Measurements from ENCODE around the gene ELP6.

ELP6 gene, protein sequence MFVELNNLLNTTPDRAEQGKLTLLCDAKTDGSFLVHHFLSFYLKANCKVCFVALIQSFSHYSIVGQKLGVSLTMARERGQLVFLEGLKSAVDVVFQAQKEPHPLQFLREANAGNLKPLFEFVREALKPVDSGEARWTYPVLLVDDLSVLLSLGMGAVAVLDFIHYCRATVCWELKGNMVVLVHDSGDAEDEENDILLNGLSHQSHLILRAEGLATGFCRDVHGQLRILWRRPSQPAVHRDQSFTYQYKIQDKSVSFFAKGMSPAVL

DNA sequence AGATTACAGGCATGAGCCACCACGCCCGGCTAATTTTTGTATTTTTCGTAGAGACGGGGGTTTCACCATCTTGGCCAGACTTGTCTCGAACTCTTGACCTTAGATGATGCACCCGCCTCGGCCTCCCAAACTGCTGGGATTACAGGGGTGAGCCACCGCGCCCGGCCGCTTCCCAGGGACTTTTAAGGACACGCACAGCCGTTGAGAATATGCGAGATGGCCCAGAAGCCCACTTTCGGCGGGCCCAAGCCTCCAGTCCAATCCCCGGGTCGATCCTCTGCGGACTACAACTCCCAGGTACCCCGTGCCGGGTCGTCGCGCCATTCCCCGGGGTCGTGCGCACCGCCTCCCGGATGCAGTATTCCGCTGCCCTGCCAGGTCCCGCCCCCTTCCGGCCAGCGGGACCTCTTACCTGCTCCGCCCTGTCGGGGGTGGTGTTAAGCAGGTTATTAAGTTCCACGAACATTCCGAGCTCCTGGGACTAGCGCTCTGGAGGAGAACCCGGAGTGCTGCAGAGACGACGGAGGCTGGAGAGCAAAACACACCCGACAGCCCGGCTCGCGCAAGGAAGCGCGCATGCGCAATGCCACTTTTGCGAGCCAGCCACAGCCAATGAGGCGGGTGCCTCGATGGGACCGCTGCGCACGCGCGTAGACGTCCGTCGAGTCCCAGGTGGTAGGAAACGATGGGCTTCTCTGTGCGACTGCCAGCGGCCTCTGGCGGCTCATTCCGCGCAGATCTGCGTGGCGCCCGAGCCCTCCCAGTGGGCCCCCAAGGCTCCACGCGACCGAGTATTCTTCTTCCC, at the start of gene ELP6:
Gene ELP6 (minus strand): TSS at position 588 of the 805 bp plus-strand sequence. CDS start 122 bp downstream, at position 466.
- in situ Hi-C loops (cut with HindIII; ENCODE audit: low sequenced_read_pairs), result no loop called here

DNA sequence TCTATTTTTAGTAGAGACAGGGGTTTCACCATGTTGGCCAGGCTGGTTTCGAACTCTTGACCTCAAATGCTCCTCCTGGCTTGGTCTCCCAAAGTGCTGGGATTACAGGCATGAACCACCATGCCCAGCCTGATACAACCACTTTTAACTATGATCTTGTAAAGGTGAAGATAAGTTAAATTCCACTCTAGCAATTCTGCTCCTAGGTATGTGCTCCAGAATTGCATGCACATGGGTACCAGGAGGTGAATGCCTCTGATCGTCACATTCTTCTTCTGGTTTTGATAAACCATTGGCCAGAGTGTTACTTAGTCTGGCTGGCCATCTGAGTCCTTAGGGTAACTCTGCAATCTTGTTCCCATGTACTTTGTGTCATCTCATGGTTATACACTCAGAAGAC, 42.8 kb upstream of the ELP6 start:
- in situ Hi-C loops (cut with HindIII; ENCODE audit: low sequenced_read_pairs), result no loop called here

DNA sequence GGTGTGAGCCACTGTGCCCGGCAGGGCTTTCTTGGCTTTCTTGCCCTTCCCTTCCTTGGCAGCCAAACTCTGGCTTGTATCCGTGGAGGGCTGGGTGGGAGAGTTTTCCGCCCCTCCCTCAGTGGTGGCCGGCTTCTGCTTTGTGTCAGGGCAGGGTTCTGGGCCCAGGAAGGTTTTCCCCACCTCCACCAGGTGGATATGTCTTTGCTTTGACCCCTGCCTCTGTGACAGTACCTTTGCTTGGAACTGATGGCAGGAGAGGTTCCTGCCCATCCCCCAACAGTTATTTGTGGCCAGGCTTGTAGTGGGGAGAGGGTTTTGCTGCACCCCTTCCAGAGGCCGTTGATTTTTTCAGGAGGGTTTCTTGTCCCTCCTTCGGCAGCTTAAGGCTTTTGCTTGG, 40.8 kb upstream of the ELP6 start:
- in situ Hi-C loops (cut with HindIII; ENCODE audit: low sequenced_read_pairs), result no loop called here

DNA sequence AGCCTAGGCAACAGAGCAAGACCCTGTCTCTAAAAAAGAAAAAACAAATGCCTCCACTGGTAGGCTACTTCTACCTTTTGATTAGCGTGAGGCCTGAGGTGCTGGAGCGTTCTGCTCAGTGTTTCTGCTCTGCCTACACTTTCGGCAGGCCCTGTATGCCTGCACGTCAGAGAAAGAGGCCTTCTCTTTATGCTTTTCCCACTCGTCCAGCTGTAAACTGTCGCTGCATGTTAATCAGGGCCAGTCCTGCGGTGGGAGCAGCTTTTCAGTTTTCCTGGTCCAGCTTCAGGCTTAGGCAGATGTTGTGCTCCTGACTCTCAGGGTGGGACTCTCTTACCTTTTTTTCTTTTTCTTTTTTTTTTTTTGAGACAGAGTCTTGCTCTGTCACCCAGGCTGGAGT, 39.9 kb upstream of the ELP6 start:
- in situ Hi-C loops (cut with HindIII; ENCODE audit: low sequenced_read_pairs), result no loop called here

DNA sequence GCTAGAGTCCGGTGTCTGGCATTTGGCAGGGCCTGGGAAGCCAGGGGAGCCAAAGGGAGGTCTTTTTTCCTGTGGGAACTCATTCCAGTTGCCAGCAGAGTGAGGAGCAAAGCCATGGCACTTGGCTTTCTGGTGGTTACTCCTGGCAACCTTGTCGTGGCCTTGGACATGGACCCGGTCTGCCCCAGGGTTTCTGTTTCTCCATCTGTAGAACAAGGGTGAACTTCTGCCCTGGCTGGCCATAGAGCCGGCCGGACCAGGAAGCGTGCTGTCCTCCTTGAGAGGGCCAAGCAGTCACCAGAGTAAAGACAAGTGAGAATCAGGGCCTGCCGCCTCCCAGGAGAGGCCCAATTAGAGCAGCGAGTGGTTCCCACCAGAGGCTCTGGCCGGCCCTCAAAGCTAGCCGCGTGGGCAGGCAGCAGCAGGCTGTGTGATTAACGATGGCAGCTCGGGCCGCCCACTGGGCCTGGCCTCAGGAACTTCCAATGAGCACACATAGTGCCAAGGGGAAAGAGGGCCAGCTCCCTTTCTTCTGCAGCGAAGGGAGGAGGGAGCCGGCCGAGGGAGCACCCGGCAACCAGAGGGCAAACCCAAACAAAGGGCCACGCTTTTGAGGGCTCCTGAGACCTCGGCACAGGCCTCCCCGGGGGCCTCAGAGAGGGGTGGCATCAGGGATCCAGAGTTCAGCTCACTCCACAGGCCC, 29.1 kb upstream of the ELP6 start:
- in situ Hi-C loops (cut with HindIII; ENCODE audit: low sequenced_read_pairs), result loop anchor here (5.0 to 10.0 kb wide), 2 partner anchors 62 to 100 kb away; no protein-coding TSS in a partner anchor

DNA sequence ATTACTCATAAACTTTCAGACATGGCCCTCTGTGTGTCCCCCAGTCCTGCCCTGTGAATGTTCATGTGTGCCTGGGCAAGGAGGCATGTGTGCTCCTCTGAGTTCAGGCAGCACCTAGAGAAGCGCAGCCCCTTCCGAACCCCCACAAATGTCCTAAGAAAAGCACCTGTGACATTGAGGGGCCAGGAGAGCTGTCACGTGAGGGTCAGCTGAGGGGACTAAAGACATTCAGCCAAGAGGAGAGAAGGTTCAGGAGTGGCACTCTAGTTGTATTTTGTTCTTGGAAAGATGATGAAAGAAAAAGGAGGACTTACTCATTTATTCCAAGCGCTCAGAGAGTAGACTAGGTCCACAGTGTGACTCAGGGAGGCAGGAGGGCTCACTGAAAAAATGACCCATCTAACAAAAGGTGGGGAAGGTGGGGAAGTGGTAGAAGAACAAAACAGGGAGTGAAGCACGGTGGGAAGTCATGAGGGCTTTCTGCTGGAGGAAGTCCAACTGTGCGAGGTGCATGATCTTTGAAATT, 28.1 kb upstream of the ELP6 start:
- in situ Hi-C loops (cut with HindIII; ENCODE audit: low sequenced_read_pairs), result loop anchor here (5.0 to 10.0 kb wide), 2 partner anchors 63 to 99 kb away; no protein-coding TSS in a partner anchor

DNA sequence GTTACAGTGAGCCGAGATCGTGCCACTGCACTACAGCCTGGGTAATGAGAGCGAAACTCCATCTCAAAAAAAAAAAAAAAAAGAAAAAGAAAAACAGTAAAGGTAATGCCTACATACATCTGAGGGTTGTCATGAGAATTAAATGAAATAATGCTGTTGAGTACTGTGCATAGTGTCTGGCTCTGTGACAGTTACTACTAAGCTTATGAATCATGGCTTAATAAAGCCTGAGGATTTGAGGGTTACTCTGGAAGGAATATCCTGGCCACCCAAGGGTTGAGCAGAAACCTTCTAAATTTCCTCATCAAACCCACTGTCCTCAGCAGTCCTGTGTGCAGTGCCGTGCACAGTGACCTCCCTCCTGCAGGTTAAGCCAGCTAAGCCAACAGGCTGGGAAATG, 26.8 kb upstream of the ELP6 start:
- in situ Hi-C loops (cut with HindIII; ENCODE audit: low sequenced_read_pairs), result loop anchor here (5.0 to 10.0 kb wide), 2 partner anchors 65 to 98 kb away; no protein-coding TSS in a partner anchor

DNA sequence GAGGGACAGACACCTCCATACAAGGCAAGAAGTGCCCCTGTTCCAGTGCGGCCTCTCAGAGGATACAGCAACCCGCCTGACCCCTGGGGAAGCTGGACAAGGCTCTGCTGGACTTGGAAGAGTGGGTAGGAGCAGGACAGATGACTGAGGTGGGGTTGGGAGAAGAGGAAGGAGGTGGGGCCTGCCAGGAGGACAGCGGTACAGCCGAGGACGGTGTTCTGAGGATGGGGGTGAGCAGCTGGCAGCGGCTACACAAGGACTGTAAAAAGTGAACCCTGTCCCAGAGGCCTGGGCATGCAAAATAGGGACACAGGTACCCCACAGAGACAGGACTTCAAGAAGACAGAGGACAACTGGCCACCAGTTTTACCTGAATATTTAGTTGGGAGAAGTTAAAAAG, 23.5 kb upstream of the ELP6 start:
- in situ Hi-C loops (cut with HindIII; ENCODE audit: low sequenced_read_pairs), result no loop called here

DNA sequence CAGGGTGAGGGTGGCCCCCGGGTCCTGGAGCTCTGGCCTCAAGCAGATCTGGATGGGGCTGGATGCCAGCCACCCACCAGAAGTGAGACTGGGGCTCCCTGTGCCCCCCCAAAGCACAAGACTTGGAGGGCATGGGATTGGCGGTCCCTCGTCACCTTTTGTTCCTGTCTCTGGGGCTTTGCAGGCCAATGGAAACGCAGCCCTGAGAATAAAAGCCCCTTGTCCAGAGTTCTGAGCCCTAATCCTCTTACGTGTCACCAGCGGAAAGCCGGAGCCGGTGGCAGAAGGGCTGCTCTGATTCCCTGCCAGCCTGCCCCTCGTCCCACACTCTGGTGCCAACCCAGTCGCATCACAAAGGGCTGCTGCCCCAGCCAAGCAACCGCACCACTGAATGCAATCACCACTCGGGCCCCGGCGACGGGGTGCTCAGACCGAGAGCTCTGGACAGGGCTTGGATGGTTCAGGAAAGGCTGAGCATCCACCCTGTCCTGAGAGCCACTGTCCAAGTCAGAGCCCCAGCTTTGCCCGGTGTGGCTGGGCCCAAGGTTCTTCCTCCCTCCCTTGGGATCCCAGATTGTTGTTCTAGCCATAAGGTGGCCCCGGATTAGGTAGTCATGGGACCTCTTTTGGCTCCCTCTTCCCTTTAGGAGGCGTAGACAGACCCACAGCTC, 22.8 kb upstream of the ELP6 start:
- in situ Hi-C loops (cut with HindIII; ENCODE audit: low sequenced_read_pairs), result no loop called here

DNA sequence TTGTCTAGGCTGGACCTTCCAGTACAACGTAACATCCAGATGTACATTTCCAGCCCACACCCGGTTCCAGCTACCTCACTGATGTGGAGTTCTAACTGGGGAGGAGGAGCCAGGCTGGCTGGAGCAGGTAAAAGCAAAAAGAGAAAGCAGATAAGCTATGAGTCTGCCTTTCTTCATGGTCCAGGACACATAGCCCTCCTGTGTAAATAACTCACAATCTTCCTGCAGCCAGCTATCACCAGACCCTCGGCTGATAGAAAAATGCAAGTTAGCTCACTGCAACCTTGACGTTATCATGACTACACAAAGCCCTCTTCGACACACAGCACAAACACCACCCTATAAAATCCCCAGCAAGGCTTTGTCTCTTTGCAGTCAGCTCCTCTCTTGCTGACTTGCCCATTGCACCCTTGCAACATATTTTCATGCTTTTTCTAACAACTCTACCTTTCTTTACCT, 20.5 kb upstream of the ELP6 start:
- in situ Hi-C loops (cut with HindIII; ENCODE audit: low sequenced_read_pairs), result no loop called here

DNA sequence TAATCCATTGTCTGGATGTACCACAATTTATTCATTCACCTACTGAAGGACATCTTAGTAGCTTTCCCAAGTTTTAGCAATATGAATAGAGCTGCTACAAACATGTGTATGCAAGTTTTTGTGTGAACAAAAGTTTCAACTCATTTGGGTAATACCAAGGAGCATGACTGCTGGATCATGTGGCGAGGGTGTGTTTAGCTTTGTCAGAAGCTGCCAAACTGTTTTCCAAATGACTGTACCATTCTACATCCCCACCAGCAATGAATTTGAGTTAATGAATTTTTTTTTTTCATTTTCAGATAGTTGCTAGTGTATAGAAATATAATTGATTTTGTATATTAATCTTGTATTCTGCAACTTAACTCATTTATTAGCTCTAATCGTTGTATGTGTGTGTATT, 20.0 kb upstream of the ELP6 start:
- in situ Hi-C loops (cut with HindIII; ENCODE audit: low sequenced_read_pairs), result no loop called here

DNA sequence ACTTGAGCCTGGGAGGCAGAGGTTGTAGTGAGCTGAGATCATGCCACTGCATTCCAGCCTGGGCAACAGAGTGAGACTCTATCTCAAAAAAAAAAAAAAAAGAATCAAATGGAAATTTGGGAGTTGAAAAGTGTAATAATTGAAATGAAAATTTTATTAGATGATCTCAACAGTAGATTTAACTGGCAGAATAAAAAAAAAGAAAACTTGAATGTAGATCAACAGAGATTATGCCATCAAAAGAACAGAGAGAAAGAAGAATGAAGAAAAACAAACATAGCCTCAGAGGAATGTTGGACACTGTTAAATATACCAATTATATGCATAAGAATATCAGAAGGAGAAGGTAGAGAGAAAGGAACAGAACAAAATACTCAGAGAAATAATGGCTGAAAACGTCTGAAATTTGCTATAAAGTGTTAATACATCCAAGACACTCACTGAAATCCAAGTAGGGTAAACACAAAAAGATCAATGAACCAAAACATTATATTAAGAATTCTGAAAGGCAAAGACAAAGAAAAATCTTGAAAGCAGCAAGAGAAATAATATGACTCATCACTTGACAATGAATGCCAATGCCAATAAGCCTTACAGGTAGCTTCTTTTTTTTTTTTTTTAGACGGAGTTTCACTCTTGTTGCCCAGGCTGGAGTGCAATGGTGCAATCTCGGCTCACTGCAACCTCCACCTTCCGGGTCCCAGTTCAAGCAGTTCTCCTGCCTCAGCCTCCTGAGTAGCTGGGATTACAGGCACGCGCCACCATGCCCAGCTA, 14.6 kb upstream of the ELP6 start:
- in situ Hi-C loops (cut with HindIII; ENCODE audit: low sequenced_read_pairs), result no loop called here

DNA sequence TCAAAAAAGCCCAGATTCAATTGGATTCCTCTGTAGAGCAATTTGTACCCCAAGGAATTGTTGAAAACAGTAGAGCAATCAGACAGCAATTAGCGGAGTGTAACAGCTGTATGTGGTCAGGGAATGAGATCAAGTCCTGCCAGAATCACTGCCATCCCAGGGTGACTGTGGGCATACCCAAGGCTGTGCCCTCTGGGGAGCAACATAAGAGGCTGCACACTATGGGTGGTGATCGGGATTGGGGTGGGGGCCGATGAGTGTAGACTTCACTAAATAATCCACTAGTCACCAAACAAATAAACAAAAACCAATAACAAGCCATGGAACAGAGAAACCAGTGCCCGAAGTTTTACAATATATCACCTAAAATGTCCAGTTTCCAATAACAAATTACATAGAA, 12.1 kb upstream of the ELP6 start:
- in situ Hi-C loops (cut with HindIII; ENCODE audit: low sequenced_read_pairs), result no loop called here

DNA sequence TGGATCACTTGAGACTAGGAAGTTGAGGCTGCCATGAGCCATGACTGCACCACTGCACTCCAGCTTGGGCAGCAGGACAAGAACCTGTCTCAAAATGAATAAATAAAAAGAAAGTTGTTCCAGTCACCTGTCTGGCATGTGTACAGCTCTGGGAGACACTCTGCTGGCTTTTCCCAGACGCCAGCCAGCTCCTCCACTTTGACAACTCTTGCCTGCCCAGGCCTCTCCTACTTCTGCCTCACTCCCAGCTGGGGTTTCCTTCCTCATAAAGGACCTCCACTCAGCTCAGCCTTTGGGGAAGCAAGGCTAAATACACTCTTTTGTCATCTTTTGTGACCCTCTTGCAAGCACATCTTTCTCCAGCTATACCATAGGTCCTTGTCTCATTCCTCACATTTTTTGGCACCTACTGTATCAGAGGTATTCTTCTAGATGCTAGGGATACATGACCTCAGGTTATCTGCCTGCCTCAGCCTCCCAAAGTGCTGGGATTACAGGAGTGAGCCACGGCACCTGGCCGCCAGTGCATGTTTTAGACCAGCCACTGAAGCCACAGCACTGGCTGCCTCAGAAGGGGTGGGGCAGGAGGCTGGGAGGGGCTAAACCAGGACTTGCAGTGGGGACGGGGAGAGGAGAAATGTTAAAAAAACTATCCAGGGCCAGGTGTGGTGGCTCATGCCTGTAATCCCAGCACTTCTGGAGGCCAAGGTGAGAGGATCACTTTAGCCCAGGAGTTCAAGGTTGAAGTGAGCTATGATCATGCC, 10.0 kb upstream of the ELP6 start:
- in situ Hi-C loops (cut with HindIII; ENCODE audit: low sequenced_read_pairs), result no loop called here

DNA sequence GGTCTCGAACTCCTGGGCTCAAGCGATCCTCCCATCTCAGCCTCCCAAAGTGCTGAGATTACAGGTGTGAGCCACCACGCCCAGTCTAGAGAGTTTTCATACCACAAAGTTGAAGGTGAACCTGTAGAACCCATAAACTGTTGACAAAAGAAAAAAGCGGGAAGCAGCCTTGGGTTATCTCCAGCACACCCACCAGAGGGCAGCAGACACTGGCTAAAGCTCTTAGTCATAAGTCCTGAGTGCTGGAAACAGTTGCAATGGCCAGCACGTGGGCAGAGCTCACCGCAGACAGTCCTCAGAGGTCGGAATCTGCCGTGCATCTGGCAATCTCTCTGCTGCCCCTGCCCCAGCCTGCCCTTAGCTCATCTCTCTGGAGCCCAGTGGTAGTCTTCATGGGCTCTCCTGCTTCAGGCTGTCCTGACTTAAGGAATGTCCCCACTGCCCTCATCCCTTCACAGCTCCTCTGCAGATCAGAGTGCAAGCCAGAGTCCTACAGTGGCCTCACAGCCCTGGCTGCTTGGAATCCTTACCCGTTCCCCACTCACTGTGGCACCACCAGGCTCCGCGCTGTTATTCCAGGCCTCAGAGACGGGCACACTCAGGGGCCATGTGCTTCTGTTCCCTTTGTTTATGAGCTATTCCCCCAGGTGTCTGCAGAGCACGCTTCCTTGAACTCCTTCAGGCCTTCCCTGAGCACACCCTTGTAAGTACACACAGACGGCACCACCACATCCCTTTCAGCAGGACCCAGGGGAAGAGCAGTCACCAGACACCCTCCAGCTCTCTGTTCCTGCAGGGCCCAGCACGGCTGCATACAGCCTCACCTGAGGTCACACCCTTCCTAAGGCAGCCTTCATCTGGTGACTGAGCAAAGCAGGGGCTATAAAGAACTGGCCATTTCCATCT, 8.8 kb upstream of the ELP6 start:
- in situ Hi-C loops (cut with HindIII; ENCODE audit: low sequenced_read_pairs), result no loop called here

DNA sequence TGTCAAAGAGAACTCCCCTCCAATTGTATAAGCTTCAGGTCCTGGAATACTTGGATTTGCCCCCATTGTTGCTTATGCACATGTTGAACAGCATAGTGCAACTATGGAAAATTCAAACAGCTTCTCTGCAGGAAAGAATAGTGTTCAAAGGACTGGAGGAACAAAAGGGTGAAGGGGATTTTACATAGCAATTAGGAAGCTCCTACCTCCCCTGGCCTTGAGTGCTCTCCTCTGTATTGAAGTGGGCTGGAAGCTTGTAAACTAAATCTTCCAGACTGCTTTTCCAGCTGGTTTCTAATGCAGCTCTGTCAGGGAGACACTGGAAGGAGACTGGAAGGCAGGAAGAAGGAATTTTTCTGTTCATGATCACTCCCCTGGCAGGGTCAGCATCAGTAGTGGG, 7.2 kb upstream of the ELP6 start:
- in situ Hi-C loops (cut with HindIII; ENCODE audit: low sequenced_read_pairs), result no loop called here

DNA sequence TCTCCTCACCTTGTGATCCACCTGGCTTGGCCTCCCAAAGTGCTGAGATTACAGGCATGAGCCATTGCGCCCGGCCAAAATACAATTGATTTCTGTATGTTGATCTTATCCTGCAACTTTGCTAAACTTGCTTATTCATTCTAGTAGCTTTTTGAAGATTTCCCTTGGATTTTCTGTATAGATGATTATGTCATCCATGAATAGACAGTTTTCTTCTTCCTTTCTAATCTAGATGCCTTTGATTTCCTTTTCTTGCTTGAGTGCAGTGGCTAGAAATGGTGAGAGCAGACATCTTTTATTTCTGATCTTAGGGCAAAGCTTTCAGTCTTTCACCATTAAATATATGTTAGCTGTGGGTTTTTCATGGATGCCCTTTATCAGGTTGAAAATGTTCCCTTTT, 4.4 kb upstream of the ELP6 start:
- in situ Hi-C loops (cut with HindIII; ENCODE audit: low sequenced_read_pairs), result no loop called here

DNA sequence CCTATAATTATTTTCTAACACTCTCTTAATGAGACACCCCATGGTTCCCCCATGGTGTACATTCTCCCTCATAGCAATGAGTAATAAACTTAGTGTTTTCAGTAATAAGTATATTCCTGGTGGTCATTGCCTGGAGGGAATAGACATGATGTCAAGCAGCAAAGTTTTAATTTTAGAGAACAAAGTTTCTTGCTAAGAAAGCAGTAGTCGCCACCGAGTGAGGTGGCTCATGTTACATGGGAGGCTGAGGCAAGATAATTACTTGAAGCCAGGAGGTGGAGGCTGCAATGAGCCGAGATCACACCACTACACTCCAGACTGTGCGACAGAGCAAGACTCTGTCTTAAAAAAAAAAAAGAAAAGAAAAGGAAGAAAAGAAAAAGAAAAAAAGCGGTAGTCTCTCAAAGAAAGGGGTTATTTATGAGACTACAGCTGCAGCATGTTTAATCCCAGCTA, 2.4 kb upstream of the ELP6 start:
- in situ Hi-C loops (cut with HindIII; ENCODE audit: low sequenced_read_pairs), result no loop called here

Measured in endothelial cell of hepatic sinusoid (primary cell).